ENCODE data around the gene TBC1D22A.

DNA sequence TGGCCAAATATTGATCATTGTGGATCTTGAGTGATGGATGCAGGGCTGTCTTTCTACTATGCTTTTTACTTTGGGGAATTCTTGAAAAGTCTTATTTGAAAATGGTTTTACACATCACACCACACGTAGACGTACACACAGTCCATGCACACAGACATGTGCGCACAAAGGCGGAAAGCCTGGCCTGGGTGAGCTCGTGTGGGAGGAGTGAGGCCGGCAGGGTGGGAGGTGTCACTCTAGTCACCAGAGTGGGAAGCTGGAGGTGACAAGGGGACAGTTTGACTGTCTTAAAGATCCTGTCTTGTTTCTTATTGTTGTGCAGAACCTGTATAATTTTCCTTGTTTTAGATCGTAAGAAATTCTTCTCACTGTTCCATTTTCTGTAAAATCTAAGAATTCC, 326.9 kb downstream of the TBC1D22A start:
- TF ChIP-seq FOS (IDR thresholded peaks at IDR 0.05; ENCODE audit: borderline replicate concordance, extremely low read depth, insufficient read length) (no peak), ZNF274 (IDR thresholded peaks at IDR 0.05; ENCODE audit: insufficient read depth, insufficient read length) (no peak), RFX5 (IDR thresholded peaks at IDR 0.05; ENCODE audit: low read depth, low read length) (no peak), CREB1 (IDR thresholded peaks at IDR 0.05; ENCODE audit: low read depth) (no peak), POLR2A (IDR thresholded peaks at IDR 0.05; ENCODE audit: low read depth, low read length) (no peak)

All from GM12878 (cell line).